ENCODE results near the gene ATP2B2. TPM values are rescaled to one million over a fixed set of nuclear protein-coding genes. Genes with fewer than 3 reads are reported as not detected.

The ATP2B2 gene
- total and polyA plus RNA-seq, 2 of the 8 experiments (the other 6 are each of a cell fraction or from before 2014, with no cell fraction given) = 0.14 to 1.2 TPM

DNA sequence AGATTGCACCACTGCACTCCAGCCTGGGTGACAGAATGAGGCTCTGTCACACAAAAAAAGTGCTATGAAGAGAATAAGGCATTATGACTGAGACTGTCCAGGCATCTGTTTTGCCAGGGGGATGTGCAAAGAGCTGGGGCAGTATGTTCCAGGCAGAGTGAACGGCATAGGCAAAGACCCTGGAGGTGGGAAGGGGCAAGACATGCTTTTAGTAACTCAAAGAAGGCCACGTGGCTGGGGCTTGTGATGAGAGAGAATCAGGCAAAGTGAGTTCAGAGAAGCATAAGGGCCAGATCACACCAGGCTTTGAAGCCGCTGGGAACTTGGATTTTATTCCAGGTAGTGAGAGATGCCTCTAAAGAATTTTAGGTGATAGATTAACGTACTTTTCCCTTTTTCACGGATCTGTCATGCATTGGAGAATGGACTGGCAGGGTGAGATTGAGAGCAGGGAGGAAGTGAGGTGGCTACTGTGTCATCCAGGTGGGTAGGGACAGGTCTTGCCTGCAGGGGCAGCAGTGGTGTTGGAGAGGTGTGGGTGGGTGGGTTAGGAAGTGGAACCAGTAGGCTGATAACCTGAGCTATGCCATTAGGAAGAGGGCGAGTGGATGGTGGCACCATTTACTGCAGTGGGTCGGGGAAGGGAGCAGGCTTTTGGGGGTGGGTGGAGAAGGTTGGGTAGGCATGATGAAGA lies 31.7 kb downstream of the ATP2B2 start:
- H3K4me3 ChIP-seq (ENCODE audit: extremely low read depth in 1 of 4, insufficient read depth in 2 of 4, low read depth in 3 of 4, low read length in 4 of 4) = no peak overlapping the region
- H3K9ac ChIP-seq (replicated peaks in 1 of 4; ENCODE audit: extremely low read depth in 1 of 4, low read depth in 3 of 4, low read length in 3 of 4) = no peak overlapping the region
- no peak for TF ChIP-seq BRCA1 (IDR thresholded peaks at IDR 0.05; ENCODE audit: low read depth, low read length)
- TF ChIP-seq, protein P1, sequence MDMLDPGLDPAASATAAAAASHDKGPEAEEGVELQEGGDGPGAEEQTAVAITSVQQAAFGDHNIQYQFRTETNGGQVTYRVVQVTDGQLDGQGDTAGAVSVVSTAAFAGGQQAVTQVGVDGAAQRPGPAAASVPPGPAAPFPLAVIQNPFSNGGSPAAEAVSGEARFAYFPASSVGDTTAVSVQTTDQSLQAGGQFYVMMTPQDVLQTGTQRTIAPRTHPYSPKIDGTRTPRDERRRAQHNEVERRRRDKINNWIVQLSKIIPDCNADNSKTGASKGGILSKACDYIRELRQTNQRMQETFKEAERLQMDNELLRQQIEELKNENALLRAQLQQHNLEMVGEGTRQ (IDR thresholded peaks at IDR 0.05; ENCODE audit: low read length) = peak; percentile 23; the same call in 1 of the 2 replicates
- peak; percentile 40 for TF ChIP-seq RAD21 (IDR thresholded peaks at IDR 0.05 in 1 of 2, conservative IDR thresholded peaks at IDR 0.05 in 1 of 2; ENCODE audit: low read depth in 2 of 2, low read length in 2 of 2)
- no peak for TF ChIP-seq HDAC6 (IDR thresholded peaks at IDR 0.05; ENCODE audit: low read depth, low read length)
- TF ChIP-seq BCL11A (IDR thresholded peaks at IDR 0.05; ENCODE audit: low read depth in 2 of 2, low read length in 2 of 2) = no peak
- TF ChIP-seq, protein P2, sequence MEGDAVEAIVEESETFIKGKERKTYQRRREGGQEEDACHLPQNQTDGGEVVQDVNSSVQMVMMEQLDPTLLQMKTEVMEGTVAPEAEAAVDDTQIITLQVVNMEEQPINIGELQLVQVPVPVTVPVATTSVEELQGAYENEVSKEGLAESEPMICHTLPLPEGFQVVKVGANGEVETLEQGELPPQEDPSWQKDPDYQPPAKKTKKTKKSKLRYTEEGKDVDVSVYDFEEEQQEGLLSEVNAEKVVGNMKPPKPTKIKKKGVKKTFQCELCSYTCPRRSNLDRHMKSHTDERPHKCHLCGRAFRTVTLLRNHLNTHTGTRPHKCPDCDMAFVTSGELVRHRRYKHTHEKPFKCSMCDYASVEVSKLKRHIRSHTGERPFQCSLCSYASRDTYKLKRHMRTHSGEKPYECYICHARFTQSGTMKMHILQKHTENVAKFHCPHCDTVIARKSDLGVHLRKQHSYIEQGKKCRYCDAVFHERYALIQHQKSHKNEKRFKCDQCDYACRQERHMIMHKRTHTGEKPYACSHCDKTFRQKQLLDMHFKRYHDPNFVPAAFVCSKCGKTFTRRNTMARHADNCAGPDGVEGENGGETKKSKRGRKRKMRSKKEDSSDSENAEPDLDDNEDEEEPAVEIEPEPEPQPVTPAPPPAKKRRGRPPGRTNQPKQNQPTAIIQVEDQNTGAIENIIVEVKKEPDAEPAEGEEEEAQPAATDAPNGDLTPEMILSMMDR (IDR thresholded peaks at IDR 0.05; ENCODE audit: control extremely low read depth in 1 of 3, insufficient read depth in 1 of 3, low read depth in 1 of 3, low read length in 3 of 3) = peak; percentile 31 to 69 (median 50); a peak in 3 of 4 replicates
- H3K4ac ChIP-seq (replicated peaks; ENCODE audit: insufficient read length, low read depth, low read length) = no peak overlapping the region
- no peak overlapping the region for H2AK5ac ChIP-seq (ENCODE audit: low read depth, low read length)
- peaks cover 3 to 15% (median 8%) of the 10 kb centered on the region in 4 experiments for H3K4me1 ChIP-seq (replicated peaks in 1 of 4; ENCODE audit: control insufficient read depth in 3 of 4, insufficient read depth in 4 of 4, low read length in 3 of 4)
- 78% methylated on average over 7 of the region's 7 CpGs; no CpG with 5 or more reads in 1 of the 2 experiments for WGBS, 2 experiments (ENCODE audit: extremely low coverage in 1 of 2, insufficient coverage in 1 of 2, insufficient read length in 1 of 2, insufficient replicate concordance in 2 of 2, low coverage in 1 of 2, low lambda C conversion rate in 2 of 2, missing lambda C conversion rate in 1 of 2)
- H3K79me2 ChIP-seq (ENCODE audit: control insufficient read depth in 1 of 2, insufficient read depth in 2 of 2, low read length in 2 of 2) = no peaks in the 10 kb centered on the region
- no peaks in the 10 kb centered on the region for H3K9me3 ChIP-seq (ENCODE audit: insufficient read depth in 2 of 2, low read depth in 1 of 2, low read length in 1 of 2)
- no peak overlapping the region for H4K8ac ChIP-seq (ENCODE audit: extremely low read depth, insufficient read depth, low read length)
- H2BK5ac ChIP-seq (ENCODE audit: low read depth, low read length) = no peak overlapping the region
- H3K18ac ChIP-seq (ENCODE audit: extremely low read depth, low read length) = no peak overlapping the region
- H2BK120ac ChIP-seq (replicated peaks; ENCODE audit: low read depth, low read length) = no peak overlapping the region
- H4K5ac ChIP-seq (ENCODE audit: insufficient read length, low read depth, low read length) = no peak overlapping the region
- no peak for DNase-seq (ENCODE audit: low read depth in 1 of 2, low spot score in 2 of 2)
- peaks cover 4% of the 10 kb centered on the region; the same call in 1 of the 2 replicates for H3K23me2 ChIP-seq (ENCODE audit: low read depth, low read length)
- no peak overlapping the region for H2BK20ac ChIP-seq (ENCODE audit: low read length)
- no peak overlapping the region for H3K56ac ChIP-seq (replicated peaks; ENCODE audit: insufficient read length, low read depth, low read length)
- H3K27me3 ChIP-seq (replicated peaks in 1 of 4; ENCODE audit: control insufficient read depth in 3 of 4, extremely low read depth in 1 of 4, insufficient read depth in 3 of 4, low read length in 3 of 4) = no peaks in the 10 kb centered on the region
- no peak overlapping the region for H3K4me2 ChIP-seq (ENCODE audit: insufficient read depth in 1 of 2, low read depth in 2 of 2, low read length in 2 of 2)
- no peak for FAIRE-seq
- H4K20me1 ChIP-seq (replicated peaks in 1 of 2; ENCODE audit: control insufficient read depth in 1 of 2, insufficient read depth in 2 of 2, low read length in 2 of 2) = no peaks in the 10 kb centered on the region
- H2BK15ac ChIP-seq (ENCODE audit: low read length) = no peak overlapping the region
- H4K91ac ChIP-seq (replicated peaks; ENCODE audit: insufficient read length, low read length) = no peak overlapping the region
- no peak overlapping the region for H2BK12ac ChIP-seq (ENCODE audit: low read depth, low read length)
- no peaks in the 10 kb centered on the region for H3K79me1 ChIP-seq (ENCODE audit: low read depth, low read length)
- ChIA-PET POLR2A (ENCODE audit: partially characterized antibody) (no interaction called here), CTCF (ENCODE audit: partially characterized antibody) (interaction anchor here (0.6 to 2.1 kb wide), 23 partner anchors 8 to 265 kb away, joined by 3 to 10 read pairs (median 3); no protein-coding TSS in a partner anchor)
- H3K27ac ChIP-seq (ENCODE audit: low read depth, low read length) = no peak overlapping the region
- no peak overlapping the region for H3K14ac ChIP-seq (ENCODE audit: insufficient read length)
- H3K23ac ChIP-seq (ENCODE audit: insufficient read length) = no peak overlapping the region
- H2AFZ ChIP-seq (ENCODE audit: low read length) = no peak overlapping the region
- H3K36me3 ChIP-seq (ENCODE audit: control insufficient read depth in 2 of 4, insufficient read depth in 4 of 4, low read length in 3 of 4) = no peaks in the 10 kb centered on the region

Data from H1 (cell line).